GM12892 (cell line): Measurements from ENCODE around the gene SLC24A3.

Experiments used
- DNase-seq: peaks from one replicate; pipeline ENCODE4 v3.0.0; 2011; ENCODE audit not compliant: insufficient read length
- FAIRE-seq: peaks from 2 replicates; lab custom pipeline; 2011; peaks lifted over from hg19 to GRCh38; lab: Jason Lieb, UNC
- POLR2A ChIP-seq: IDR thresholded peaks from 2 replicates; pipeline ENCODE4 v1.6.1; 2011; ENCODE audit warnings: low read depth, low read length, control low read depth
- POLR2AphosphoS5 ChIP-seq: IDR thresholded peaks from 2 replicates; pipeline ENCODE4 v1.6.1; 2011; ENCODE audit warnings: low read depth, low read length, control low read depth
- TAF1 ChIP-seq: IDR thresholded peaks from 2 replicates; pipeline ENCODE4 v1.6.1; 2011; ENCODE audit warnings: low read depth, mild to moderate bottlenecking, control low read depth, low read length, borderline replicate concordance

The SLC24A3 gene

GRCh38 chr20:19560881-19561480 lies 348.5 kb downstream of the SLC24A3 start:
- TF ChIP-seq POLR2AphosphoS5 (no peak), POLR2A (no peak), TAF1 (no peak)
- DNase-seq (no peak), FAIRE-seq (no peak)

- FAIRE-seq (no peak), DNase-seq (no peak)
- TF ChIP-seq POLR2A, result no peak
Observed at GRCh38 chr20:19562426-19562825, 350.0 kb downstream of the SLC24A3 start.

- FAIRE-seq, result peak; percentile 33
- TF ChIP-seq POLR2AphosphoS5 (no peak), TAF1 (no peak), POLR2A (no peak)
- no peak for DNase-seq
Observed at GRCh38 chr20:19564261-19564660, 351.8 kb downstream of the SLC24A3 start.

GRCh38 chr20:19565736-19566135 lies 353.3 kb downstream of the SLC24A3 start:
- TF ChIP-seq TAF1 (no peak), POLR2AphosphoS5 (no peak), POLR2A (no peak)
- DNase-seq (no peak), FAIRE-seq (no peak)

- FAIRE-seq (no peak), DNase-seq (no peak)
- TF ChIP-seq POLR2A (no peak), TAF1 (no peak), POLR2AphosphoS5 (no peak)
Observed at GRCh38 chr20:19566226-19566945, 353.9 kb downstream of the SLC24A3 start.

GRCh38 chr20:19568128-19568527 lies 355.7 kb downstream of the SLC24A3 start:
- DNase-seq, result no peak
- no peak for FAIRE-seq
- TF ChIP-seq POLR2A (no peak), POLR2AphosphoS5 (no peak), TAF1 (no peak)

GRCh38 chr20:19571996-19572395 lies 359.6 kb downstream of the SLC24A3 start:
- TF ChIP-seq POLR2A, result no peak
- no peak for TF ChIP-seq TAF1
- no peak for DNase-seq
- no peak for FAIRE-seq

GRCh38 chr20:19577692-19578091 lies 365.2 kb downstream of the SLC24A3 start:
- no peak for DNase-seq
- TF ChIP-seq POLR2A, result no peak
- TF ChIP-seq POLR2AphosphoS5, result no peak
- FAIRE-seq, result no peak

GRCh38 chr20:19582782-19583181 lies 370.3 kb downstream of the SLC24A3 start:
- no peak for FAIRE-seq

GRCh38 chr20:19583532-19584175 lies 371.2 kb downstream of the SLC24A3 start:
- FAIRE-seq, result peak; percentile 57
- TF ChIP-seq POLR2AphosphoS5 (no peak), TAF1 (no peak), POLR2A (no peak)
- peak; percentile 45 for DNase-seq

More at GRCh38 chr20:19582782-19583181, 370.3 kb downstream of the SLC24A3 start:
- no peak for DNase-seq
- TF ChIP-seq TAF1 (no peak), POLR2AphosphoS5 (no peak), POLR2A (no peak)

GRCh38 chr20:19588241-19588640 lies 375.8 kb downstream of the SLC24A3 start:
- DNase-seq, result no peak
- no peak for FAIRE-seq
- no peak for TF ChIP-seq POLR2A
- no peak for TF ChIP-seq POLR2AphosphoS5
- no peak for TF ChIP-seq TAF1

- no peak for FAIRE-seq
- TF ChIP-seq POLR2A (no peak), POLR2AphosphoS5 (no peak), TAF1 (no peak)
- DNase-seq, result no peak
Observed at GRCh38 chr20:19588732-19589131, 376.3 kb downstream of the SLC24A3 start.
